NOMO-1 treated with dmso at 0.1 percent for 144 hours (cell line): ENCODE measurements around the gene MOB2.

ENCODE experiments used
- DNase-seq: peaks from one replicate; lab custom pipeline; 2025; ENCODE audit not compliant: unreplicated experiment; lab: John Stamatoyannopoulos, UW

MOB2 gene

DNA sequence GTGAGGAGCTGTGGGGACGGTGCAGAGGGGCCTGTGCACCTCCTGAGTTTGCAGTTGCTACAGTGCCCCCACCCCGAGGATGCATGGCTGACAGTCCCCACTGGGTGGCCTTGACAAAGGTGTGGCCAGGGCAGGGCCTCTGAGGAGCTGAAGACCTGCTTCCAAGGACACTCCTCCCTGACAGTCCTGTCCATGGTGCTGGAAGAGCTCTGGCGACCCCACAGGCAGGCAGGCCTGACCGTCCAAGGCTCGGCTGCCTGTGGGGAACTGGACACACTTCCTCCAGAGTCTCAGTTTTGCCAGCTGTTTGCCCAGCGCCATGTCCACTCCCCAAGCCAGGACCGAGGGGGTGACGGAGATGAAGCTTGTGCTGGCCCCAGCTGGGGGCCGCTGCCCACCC is 64.1 kb downstream of the MOB2 start:
- no peak for DNase-seq

DNA sequence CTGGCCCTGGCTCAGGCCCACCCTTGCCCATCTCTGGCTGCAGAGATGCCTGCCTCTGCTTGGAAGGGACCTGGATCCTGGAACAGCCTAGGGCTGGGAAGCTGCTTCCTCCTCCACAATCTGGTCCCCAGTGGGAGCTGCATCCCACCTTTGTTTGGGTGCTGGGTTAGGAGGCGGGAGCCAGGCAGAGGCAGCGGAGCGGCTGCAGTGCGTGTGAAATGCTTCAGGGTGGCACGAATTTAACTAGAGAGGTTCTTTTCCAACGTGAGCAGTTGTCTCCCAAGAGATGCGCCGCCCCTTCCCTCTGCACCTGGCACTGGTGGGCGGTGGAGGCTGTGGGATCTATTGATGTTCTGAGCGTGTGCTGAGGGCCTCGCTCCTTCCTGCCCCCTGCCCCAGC is 65.3 kb downstream of the MOB2 start:
- DNase-seq, result no peak

DNA sequence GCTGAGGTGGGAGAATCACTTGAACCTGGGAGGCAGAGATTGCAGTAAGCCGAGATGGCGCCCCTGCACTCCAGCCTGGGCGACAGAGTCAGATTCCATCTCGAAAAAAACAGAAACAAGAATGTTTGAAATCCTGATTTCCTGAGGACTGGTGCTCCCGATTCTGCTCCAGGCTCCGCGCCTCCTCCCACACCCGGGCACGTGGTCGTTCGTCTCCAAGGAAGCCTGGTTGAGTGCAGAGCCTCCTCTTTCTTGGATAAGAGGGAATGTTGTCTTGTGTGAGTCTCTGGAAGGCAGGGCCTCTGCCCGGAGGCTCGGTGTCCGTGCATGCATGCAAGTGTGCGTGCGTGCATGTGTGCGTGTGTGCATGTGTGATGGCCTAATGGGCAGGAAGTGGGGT is 66.8 kb downstream of the MOB2 start:
- DNase-seq, result no peak
